IgD-negative memory B cell (primary cell): ENCODE data around the gene MRPL34. TPM values are rescaled to one million over a fixed set of nuclear protein-coding genes. Genes with fewer than 3 reads are reported as not detected.
A peak's percentile ranks its signal among the peaks of the same experiment; 100 is the strongest.

Experiments
- H3K27ac Mint-ChIP-seq, 3 donors: one replicate each; pipeline ENCODE4 v1.8.0; 2020 to 2022; ENCODE audit warnings: mild to moderate bottlenecking in 3 of 3, mixed read lengths in 3 of 3, moderate library complexity in 1 of 3
- H3K27me3 Mint-ChIP-seq: one replicate; pipeline ENCODE4 v1.8.0; 2021; ENCODE audit warnings: mixed read lengths
- H3K36me3 Mint-ChIP-seq: one replicate; pipeline ENCODE4 v1.8.0; 2020; ENCODE audit warnings: mild to moderate bottlenecking, mixed read lengths
- H3K4me1 Mint-ChIP-seq, 3 donors: one replicate each; pipeline ENCODE4 v1.8.0; 2020 to 2022; ENCODE audit warnings: mixed read lengths in 3 of 3, mild to moderate bottlenecking in 1 of 3
- H3K4me3 Mint-ChIP-seq, 4 donors: one replicate each; pipeline ENCODE4 v1.8.0; 2020 to 2022; ENCODE audit warnings: mild to moderate bottlenecking in 4 of 4, mixed read lengths in 4 of 4, moderate library complexity in 3 of 4
- H3K9me3 Mint-ChIP-seq, 3 donors: one replicate each; pipeline ENCODE4 v1.8.0; 2020 to 2021; ENCODE audit warnings: mixed read lengths in 3 of 3, mild to moderate bottlenecking in 1 of 3
- polyA plus RNA-seq: library from polyadenylated mRNA; unstranded; fragments of 300-500 nt; fragmentation: Illumina TruSeq; gene quantifications from one replicate; pipeline ENCODE4 v1.2.3, GENCODE V29; 2021

Gene MRPL34
- polyA plus RNA-seq, 1 donor from 2014 or later = 218 TPM

DNA sequence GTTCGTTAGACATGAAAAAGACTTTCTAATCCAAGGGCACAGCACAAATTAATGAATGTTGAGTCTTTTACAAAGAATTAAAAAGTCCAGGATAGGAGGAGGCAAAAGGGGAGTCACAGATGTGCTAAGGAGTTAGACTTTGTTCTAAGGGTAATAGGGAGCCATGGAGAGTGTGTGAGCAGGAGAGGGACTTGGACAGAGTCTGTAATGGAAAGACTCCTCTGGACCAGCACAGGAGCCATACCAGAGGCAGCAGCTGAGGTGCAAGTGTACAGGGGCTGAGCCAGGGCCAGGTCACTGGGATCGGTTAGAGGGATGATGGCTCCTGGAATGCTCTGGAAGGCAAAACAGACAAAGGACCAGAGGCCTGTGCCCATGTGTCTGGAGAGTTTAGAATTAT, 42.2 kb downstream of the MRPL34 start:
- no peaks in the 10 kb centered on the region for H3K9me3 Mint-ChIP-seq
- peaks cover 35% of the 10 kb centered on the region for H3K27me3 Mint-ChIP-seq
- peaks cover 0 to 3% (median 2%) of the 10 kb centered on the region in 3 donors for H3K4me1 Mint-ChIP-seq
- H3K36me3 Mint-ChIP-seq = no peaks in the 10 kb centered on the region
- no peak overlapping the region for H3K27ac Mint-ChIP-seq
- no peak overlapping the region for H3K4me3 Mint-ChIP-seq

DNA sequence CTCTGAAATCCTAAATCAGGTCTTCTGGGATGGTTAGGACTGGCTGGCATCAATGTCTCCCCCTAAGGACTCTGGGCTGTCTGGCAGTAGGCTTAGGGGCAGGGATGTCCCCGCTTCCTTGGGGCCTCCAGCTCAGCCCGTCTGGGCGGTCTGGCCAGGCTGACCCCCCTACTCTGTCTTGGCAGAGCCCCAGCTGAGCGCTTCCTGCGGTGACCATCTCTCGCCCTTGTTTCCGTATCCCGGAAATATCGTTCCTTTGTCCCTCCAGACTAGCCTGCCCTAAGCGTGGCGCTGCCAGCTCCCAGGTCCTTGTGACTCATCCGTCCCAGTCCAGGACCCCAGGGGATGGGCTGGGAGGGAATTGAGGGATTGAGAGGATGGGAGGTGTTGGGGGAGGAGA, 43.0 kb downstream of the MRPL34 start:
- Mint-ChIP-seq H3K36me3 (no peaks in the 10 kb centered on the region), H3K9me3 (no peaks in the 10 kb centered on the region), H3K27me3 (peaks cover 43% of the 10 kb centered on the region), H3K4me1 (peaks cover 0 to 3% (median 2%) of the 10 kb centered on the region in 3 donors), H3K4me3 (no peak overlapping the region), H3K27ac (no peak overlapping the region)

GRCh38 chr19:17351815-17352435, 46.3 kb downstream of the MRPL34 start:
- no peaks in the 10 kb centered on the region for H3K4me1 Mint-ChIP-seq
- H3K27me3 Mint-ChIP-seq = peaks cover 42% of the 10 kb centered on the region
- no peak overlapping the region for H3K4me3 Mint-ChIP-seq
- H3K27ac Mint-ChIP-seq = no peak overlapping the region
- no peaks in the 10 kb centered on the region for H3K9me3 Mint-ChIP-seq
- no peaks in the 10 kb centered on the region for H3K36me3 Mint-ChIP-seq

DNA sequence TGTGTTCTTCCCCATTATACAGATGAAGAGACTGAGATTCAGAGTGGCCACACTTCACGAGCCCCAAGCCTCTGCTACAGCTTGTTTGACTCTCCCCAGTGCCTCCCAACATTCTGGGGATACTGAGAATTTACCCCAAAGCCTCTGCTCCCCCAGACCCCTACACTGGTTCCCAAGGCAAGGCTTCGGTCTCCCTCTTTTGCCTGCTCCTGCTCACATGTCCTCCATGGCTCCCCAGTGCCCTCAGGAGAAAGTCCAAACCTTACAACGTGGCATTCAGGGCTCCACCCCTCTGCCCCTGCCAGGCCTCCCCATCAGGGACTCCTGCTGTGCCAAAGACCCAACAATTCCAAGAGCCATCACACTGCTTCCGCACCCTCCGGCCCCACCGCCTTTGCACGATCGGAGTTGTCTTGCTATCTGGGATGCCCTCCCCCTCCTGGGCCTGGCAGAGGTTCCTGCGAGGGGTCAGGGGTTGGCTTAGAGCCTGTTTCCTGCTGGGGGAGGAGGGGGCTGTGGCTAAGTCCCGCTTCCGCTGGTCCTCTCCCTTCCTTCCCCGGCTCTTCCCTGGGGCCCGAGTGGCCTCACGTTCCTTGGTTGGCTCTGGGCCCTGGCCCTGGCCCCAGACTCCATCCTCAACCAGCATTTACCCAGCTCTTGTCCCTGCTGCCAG, 47.1 kb downstream of the MRPL34 start:
- Mint-ChIP-seq H3K27me3 (peaks cover 34% of the 10 kb centered on the region), H3K36me3 (no peaks in the 10 kb centered on the region), H3K9me3 (no peaks in the 10 kb centered on the region), H3K4me3 (no peak overlapping the region), H3K4me1 (no peaks in the 10 kb centered on the region), H3K27ac (no peak overlapping the region)

DNA sequence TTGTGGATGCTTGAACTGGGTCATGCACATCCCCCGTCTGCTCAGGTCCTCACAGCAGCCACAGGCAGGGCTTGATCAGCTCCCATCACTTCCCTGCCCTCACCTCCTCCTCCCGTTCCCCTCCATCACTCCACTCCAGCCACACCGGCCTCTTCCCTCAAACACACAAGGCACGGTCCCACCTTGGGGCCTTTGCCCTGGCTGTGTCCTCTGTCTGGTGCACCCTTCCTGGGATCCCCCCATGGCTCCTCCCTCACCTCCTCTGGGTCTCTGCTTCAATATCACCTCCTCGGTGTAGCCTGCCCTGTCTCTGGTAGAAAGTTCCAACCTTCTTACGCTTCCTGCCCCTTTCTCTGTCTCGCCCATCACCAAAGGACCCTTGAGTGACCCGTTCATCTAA, 47.7 kb downstream of the MRPL34 start:
- Mint-ChIP-seq H3K4me1 (no peaks in the 10 kb centered on the region), H3K9me3 (no peaks in the 10 kb centered on the region), H3K27ac (peak overlapping the region in 1 of 3 donors; percentile 55), H3K36me3 (no peaks in the 10 kb centered on the region), H3K27me3 (peaks cover 32% of the 10 kb centered on the region), H3K4me3 (no peak overlapping the region)

Other genes starting within 250 kb of the MRPL34 start
- gene HAUS8, start 230.4 kb upstream of the MRPL34 start, polyA plus RNA-seq = 11.4 TPM
- gene MYO9B, start 230.1 kb upstream of the MRPL34 start, polyA plus RNA-seq = 26.9 TPM
- 52.5 TPM for gene USE1, start 90.5 kb upstream of the MRPL34 start, polyA plus RNA-seq
- gene OCEL1, start 79.6 kb upstream of the MRPL34 start, polyA plus RNA-seq = 46.0 TPM
- 1.3 TPM for gene NR2F6, start 60.0 kb upstream of the MRPL34 start, polyA plus RNA-seq
- not detected for gene USHBP1, start 41.1 kb upstream of the MRPL34 start, polyA plus RNA-seq
- 115 TPM for gene BABAM1, start 38.4 kb upstream of the MRPL34 start, polyA plus RNA-seq
- 6.1 TPM for gene ANKLE1, start 24.0 kb upstream of the MRPL34 start, polyA plus RNA-seq
- 8.5 TPM for gene ABHD8, start 2.4 kb upstream of the MRPL34 start, polyA plus RNA-seq
- gene DDA1, start 3.7 kb downstream of the MRPL34 start, polyA plus RNA-seq = 38.6 TPM
- gene ANO8, start 29.0 kb downstream of the MRPL34 start, polyA plus RNA-seq = not detected
- gene GTPBP3, start 31.7 kb downstream of the MRPL34 start, polyA plus RNA-seq = 11.1 TPM
- gene PLVAP, start 71.5 kb downstream of the MRPL34 start, polyA plus RNA-seq = not detected
- gene CCDC194, start 88.3 kb downstream of the MRPL34 start, polyA plus RNA-seq = not detected
- gene BST2, start 99.8 kb downstream of the MRPL34 start, polyA plus RNA-seq = 162 TPM
- 22.2 TPM for gene MVB12A, start 114.2 kb downstream of the MRPL34 start, polyA plus RNA-seq
- gene TMEM221, start 142.8 kb downstream of the MRPL34 start, polyA plus RNA-seq = not detected
- not detected for gene NXNL1, start 155.1 kb downstream of the MRPL34 start, polyA plus RNA-seq
- gene SLC27A1, start 164.7 kb downstream of the MRPL34 start, polyA plus RNA-seq = 4.5 TPM
- gene PGLS, start 205.8 kb downstream of the MRPL34 start, polyA plus RNA-seq = 106 TPM
- 11.5 TPM for gene COLGALT1, start 249.8 kb downstream of the MRPL34 start, polyA plus RNA-seq